ENCODE data around the gene PSMC1.
"Not testable (repeated sequence)": the region's sequence is repeated elsewhere in the genome, so short reads cannot be mapped to it uniquely, and the experiment has no call there.

PSMC1 gene

DNA sequence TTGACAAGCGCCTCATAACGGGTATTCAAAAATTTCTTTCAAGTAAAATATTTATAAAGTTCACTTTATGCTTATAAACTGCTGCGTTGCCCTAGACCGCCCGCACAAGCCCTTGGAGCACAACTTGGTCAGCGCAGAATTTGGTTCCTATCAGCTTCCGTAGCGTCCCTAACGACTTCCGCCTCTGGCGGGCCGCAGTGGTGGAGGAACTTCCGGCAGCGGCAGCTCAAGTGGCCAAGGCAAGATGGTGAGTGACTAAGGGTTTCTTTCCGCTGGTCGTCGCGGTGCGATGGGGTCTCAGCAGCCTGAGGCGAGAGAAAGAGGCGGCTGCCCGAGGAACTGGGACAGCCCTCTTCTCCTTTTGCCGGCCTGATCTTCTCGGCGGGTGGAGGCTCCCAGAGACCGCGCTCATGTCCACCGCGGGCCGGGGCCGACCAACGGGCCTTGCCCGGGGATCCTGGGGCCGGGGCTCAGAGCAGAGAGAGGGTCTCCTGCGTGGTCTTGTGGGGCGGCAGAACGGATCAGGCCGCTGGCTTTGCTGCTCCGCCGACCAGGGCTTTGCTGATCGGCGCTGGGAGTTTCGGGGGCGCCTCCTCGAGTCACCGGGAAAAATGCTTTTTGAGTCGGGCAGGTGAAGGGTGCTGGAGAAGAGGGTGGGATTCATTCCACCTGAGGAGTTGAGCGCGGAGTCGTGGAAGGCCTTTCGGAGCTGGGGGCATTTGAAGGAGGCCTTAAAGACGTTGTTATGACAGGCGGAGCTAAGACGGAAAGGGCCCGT, at the start of gene PSMC1:
Gene PSMC1 (plus strand): TSS at position 200 of the 778 bp plus-strand sequence. CDS start 45 bp downstream, at position 245.
- DNase-seq: peak in 13 of 14 donors; percentile 29 to 93 (median 87)

DNA sequence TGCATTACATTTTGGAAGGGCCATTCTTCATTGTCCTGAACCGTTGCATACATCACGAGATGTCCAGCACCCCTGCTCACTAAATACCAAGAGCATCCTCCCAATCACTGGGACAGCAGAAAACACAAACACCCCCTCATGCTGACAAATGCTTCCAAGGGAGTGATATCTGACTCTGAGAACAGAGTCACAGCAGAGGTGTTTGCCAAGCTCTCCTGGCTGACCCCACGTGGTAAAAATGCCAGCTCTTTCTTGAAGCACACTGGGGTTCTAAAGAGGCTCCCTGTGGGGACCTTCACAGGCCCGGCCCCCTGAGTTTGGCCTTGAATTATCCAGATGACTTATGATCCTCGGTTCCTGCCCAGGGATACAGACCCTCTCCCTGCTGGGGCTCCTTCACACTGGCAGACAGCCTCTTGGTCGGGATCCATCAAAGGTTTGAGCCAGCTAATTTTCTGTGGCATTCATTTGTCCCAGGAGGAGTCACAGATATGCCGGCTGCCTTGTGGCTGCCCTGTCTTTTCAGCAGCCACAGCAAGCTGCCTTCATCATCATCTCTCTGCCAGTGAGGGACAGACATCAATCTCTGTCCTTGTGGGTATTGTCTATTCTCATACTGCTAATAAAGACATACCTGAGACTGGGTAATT, 43.1 kb upstream of the PSMC1 start:
- no peak for DNase-seq

DNA sequence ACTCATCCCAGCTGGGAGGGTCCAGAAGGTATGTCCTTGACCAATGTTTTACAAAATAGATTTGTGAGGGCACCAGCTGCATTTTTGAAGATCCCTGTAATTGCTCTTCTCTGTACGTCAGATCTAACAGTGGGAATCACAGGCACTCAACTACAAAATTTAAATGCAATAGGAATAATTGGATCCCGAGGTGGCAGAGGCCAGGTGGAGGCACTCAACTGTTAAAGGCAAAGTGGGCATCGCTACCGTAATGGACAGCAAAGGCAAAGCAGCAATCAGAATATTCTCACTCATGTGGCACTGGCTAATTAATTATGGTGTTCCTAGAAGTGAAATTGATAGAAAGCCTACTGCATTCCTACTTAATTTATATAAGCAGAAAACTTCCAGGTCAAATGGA, 27.9 kb upstream of the PSMC1 start:
- no peak for DNase-seq

DNA sequence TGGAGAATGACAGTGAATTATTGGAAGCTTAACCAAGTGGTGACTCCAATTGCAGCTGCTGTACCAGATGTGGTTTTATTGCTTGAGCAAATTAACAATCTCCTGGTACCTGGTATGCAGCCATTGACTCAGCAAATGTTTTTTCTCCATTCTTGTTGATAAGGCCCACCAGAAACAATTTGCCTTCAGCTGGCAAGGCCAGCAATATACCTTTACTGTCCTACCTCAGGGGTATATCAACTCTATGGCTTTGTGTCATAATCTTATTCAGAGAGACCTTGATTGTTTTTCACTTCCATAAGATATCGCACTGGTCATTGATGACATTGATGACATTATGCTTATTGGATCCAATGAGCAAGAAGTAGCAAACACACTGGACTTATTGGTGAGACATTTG, 26.4 kb upstream of the PSMC1 start:
- DNase-seq: not testable (repeated sequence)

DNA sequence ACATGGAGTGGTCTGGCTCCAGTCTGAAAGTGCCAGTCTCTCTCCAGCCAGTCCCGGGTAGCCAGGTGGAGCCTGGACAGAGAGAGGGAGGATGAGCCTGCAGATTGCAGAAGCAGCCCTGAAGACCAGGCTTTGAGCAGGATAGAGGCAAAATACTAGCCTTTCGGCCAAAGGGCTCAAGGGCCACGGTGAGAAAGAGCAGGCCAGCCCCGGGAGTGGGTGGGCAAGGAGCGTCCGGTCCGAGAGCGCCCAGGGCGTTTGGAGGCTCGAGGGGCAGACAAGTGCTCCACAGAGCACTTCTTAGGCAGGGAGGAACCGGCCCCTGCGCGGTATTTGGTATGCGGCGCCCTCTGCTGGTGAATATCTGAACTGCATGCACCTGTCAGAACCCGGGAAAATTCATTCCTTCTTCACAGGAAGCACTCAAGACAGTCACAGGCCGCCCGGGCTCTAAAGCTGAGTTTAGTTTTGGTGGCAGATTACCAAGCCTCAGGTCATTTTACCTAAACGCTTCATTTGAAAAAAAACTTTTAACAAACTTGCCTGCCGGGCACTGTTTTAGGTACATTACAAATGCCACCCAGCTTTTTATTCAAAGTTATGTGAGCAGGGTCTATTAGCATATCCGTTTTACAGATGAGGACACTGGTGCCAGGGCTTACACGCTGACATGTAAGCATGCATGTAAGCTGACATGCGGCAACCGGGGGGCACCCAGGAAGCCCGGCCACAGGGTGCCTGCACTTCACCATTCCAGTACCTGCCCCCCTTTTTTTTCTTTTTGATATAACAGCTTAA, 21.0 kb upstream of the PSMC1 start:
- peak in 12 of 14 donors; percentile 1 to 62 (median 20) for DNase-seq

DNA sequence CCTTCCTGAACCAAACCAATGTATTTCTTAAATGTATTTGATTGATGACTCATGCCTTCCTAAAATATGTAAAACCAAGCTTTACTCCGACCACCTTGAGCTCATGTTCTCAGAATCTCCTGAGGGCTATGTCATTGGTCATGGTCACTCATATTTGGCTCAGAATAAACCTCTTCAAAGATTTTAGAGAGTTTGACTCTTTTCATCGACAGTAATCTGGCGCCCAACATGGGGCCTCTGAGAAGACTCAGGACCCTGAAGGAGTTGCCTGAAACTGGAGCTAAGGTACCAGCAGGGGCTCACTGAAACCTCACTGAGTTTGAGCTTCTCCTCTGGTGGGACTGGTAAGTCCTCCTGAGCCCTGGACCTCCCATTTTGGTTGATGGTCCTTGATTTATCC, 17.2 kb upstream of the PSMC1 start:
- no peak for DNase-seq

DNA sequence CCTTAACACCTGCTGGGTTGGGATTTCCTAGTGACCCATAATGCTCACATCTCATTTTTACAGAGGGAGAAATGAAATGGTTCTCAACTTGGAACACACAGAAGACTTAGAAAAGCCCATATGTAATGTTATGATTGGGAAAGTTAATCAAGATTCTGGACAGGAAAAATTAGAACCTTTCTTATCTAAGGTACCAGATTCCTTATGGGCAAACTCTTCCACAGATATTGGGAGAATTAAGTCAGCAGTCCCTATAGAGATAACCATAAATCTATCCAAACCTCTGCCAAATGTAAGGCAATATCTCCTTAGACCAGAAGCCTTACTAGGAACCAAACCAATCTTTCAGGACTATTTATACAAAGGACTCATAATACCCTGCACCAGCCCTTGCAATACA, 13.9 kb upstream of the PSMC1 start:
- DNase-seq: no peak

DNA sequence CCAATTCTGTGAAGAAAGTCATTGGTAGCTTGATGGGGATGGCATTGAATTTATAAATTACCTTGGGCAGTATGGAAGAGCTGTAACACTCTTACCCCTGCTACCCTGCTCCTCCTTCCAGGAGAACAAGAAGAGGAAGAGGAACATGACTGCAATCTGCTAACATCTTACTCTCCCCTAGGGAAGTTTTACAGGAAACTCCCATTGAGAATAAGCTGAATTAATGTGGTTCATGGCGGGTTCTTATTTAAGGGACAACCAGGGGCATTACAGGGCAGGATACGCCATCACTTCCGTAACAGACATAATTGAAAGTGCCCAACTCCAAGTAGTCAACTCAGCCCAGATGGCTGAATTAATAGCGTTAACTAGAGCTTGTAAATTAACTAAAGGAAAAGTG, 9.4 kb upstream of the PSMC1 start:
- no peak for DNase-seq

DNA sequence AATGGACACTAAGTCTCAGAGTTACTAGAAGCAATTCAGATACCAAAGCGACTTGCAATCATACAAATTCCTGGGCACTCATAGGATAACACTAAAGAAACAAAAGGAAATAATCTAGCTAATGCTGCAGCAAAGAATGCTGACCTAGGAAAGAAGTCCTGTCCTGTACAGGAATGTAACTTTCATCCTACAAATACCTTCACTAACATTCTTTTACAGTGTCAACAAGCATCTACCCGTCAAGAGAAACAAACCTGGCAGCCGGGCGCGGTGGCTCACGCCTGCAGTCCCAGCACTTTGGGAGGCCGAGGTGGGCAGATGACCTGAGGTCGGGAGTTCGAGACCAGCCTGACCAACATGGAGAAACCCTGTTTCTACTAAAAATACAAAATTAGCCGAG, 8.9 kb upstream of the PSMC1 start:
- DNase-seq: not testable (repeated sequence)

DNA sequence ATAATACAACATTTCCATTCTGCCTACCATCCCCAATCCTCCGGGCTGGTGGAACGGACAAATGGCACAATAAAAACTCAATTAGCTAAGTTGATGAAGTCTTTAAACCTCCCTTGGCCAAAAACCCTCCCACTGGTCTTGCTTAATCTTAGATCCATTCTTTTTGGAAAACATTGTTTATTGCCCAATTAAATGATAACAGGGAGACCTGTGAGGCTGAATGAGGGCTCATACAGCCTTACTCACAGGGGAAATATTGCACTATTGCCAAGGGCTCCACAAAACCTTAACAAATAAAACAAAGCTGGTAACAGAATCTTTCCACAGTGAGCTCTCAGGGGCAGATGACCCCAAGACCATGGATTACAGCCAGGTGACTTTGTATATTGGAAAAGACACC, 7.8 kb upstream of the PSMC1 start:
- no peak for DNase-seq

DNA sequence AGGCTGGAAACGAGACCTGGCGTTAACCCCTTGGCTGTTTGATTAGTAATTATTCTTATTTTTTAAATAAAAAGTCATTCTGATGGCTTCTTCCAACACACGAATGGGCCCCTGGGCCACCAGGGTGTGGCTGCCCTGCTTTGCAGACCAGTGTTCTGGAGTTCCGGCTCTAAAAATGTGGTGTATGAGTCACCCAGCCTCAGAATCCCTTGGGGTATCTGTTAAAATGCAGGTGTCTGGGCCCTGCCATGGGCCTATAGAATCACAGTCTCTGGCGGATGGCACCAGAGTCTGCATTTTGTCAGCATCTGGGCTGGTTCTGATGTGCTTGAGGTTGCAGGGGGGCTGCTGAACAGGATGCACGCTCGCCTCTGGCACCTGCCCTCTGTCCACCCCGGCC, 2.5 kb upstream of the PSMC1 start:
- no peak for DNase-seq

DNA sequence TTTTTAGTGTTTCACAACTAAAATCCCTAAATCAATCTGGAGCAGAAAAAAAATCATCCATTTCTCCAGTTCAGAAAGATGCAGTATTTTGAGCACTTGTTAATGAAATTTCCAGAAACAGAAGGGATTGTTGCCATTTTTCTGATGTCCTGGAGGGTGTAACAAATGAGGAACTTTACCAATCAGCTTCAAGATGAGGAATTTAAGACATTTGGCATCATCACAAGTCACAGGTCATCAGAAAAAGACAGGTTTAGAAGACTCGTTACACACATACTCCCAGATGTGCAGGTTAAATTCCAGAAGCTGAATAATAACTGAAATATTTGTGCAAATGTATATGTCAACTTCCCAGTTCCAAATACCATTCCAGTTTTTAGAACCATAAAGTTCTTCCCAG, 482 bp upstream of the PSMC1 start:
- DNase-seq: no peak

DNA sequence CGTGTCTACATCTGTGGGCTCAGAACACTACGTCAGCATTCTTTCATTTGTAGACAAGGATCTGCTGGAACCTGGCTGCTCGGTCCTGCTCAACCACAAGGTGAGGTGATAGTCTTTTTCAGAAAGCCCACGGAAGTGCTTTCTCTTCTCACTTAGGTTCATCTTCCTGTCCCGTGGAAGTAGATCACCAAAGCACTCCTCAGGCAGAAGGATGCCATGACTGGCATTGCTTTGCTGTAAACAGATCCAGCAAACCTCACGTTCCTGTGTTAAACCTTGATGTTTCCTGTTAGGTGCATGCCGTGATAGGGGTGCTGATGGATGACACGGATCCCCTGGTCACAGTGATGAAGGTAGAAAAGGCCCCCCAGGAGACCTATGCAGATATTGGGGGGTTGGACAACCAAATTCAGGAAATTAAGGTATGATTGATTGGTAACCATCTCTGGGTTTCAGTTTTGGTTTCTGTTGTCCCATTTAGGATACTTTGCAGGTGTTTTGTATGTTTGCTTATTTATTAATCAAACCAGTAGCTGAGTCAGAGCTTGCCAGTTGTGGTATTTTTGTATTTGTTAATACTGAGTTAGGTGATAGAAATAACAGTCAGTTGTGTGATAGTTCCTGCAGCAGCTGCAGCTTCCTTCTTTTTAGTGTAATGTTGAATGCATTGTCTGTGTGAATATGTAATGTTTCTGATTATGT, 7.5 kb downstream of the PSMC1 start:
- DNase-seq: no peak

DNA sequence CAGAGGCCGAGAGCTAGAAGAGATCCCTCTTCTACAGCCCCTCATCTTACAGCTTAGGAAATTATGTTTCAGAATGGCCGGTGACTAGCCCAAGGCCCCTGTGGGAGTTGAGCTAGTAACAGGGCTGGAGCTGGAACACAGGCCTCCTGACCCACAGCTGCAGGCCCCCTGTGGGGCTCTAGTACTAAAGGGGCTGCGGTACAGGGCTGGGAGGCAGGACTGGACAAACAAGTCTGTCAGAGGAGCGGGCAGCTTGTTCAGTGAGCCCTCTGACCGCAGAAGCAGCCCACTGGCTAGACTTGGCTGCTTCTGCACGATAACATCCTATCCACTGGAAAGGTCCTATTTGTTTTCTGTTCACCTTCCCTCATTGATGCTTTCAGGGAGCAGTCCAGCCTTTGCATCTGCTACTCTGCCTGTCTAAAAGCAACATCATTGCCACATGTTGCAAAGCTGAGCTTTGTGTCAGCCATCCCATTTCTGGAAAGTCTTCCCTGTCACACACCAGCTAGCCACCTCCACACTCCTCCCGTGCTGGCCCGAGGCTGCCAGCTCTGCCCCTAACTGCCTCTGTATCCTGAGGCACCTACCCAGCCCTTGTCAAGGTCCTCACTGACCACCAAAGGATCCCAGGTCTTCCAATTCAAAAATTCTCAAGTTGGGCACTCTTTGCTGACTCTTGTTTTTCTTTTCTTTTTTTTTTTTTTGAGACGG, 10.2 kb downstream of the PSMC1 start:
- DNase-seq: no peak

DNA sequence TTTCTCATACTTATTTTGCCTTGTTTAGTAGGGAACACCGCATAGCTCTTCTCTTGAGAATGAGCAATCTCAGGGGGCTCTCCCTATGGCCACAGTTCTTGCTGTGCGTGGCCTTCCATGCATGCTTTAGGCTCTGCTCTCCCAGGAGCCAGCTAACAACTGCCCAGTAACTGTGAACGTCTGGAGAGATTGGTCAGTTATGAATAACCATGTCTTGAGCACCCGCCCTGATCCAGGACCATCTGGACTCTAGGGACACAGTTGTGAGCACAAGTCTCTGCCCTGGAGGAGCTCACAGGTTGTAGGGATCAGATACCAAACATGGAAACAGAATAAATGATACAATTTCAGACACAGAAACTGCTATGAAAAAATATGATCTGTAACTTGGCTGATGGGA, 12.1 kb downstream of the PSMC1 start:
- DNase-seq: no peak

DNA sequence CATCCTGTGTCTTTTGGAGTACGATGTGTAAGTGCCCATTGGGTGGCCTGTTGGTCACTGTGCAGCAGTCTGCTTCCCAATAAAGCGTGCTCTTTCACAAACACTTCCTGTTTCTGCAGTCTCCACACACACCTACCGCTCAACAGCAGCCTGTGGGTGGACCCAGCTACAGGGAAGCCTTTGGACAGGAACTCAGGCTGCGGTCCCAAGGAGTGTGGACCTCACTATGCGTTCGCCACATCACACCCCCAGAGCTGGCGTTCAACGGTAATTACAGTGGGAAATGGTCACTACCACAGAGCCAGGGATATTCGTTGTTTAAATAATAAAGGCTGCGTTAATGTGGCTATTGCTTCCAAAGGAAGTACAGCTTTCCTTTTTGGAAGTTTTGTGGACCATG, 16.2 kb downstream of the PSMC1 start:
- DNase-seq: no peak

DNA sequence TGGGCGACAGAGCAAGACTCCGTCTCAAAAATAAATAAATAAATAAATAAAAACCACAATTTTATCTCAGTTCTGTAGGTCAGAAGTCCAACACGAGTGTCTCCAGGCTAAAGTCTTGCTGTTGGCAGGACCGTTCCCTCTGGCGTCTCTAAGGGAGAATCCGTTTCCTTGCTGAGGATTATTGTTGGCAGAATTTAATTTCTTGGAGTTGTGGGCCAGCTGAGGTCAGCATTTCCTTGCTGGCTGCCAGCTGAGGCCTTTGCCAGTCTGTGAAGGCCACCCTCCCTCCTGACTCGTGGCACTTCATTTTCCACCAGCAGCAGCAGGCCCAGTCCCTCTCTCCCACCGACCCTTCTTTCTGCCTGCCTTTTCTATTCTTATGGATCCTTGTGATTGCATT, 17.2 kb downstream of the PSMC1 start:
- DNase-seq: peak in 1 of 14 donors; percentile 14

DNA sequence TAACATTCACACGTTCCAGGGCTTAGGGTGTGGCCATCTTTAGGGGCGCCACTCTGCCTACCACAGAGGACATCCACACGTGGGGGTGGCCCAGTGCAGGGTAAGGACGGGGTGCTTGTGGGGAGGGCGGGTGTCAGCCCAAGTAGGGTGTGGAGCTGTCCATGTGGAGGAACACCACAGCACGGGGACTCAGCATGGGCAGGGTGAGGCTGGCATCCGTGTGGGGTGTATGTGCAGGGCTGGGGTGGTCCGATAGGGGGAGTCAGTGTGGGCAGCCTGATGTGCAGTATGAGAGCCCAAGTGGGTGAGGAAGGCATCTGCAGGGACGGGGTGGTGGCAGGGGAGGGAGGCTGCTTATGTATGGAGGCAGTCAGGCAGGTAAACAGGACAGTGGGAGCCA, 17.7 kb downstream of the PSMC1 start:
- DNase-seq: no peak

DNA sequence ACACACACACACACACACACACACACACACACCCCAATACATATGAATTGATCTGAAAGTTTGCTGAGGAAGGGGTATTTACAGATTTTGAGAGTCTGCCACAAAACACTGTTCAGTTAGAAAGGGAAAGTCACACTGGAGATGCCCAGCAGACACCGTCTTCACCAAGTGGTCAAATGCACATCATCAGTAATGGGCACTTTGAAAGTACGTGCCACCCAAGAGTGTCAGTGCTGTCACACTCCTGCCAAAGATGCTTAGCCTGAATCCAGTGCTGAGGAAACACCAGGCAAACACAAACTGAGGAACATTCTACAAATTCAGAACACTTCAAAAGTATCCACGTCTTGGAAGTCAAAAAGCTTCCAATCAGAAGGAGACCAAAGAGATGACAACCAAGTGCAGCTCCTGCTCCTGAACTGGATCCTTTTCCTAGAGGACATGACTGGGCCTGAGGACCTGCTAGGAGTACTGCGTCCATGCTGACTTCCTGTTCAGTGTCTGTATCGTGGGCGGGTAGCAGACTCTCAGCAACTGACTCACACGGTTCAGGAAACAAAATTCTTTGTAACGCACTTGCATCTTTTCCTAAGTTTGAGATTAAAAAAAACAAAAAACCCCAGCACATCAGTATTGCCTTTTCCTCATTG, 18.6 kb downstream of the PSMC1 start:
- DNase-seq: no peak

DNA sequence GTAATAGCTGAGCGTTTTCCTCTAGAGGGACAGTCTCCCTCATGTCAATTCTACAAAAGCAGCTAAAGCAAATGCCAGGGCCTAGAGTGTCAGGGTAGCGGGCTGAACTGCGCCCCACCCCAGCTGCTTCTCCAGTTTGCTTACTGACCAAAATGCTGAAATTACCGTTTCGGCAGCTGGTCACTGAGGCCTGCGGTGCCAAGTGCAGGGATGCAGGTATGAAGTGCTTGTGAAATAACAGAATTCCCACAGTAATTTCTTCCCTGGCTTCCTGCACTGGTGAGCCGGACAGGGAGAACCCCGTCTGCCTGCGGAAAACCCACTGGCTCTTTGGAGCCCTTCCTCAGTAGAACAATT, 19.1 kb downstream of the PSMC1 start:
- DNase-seq: no peak

DNA sequence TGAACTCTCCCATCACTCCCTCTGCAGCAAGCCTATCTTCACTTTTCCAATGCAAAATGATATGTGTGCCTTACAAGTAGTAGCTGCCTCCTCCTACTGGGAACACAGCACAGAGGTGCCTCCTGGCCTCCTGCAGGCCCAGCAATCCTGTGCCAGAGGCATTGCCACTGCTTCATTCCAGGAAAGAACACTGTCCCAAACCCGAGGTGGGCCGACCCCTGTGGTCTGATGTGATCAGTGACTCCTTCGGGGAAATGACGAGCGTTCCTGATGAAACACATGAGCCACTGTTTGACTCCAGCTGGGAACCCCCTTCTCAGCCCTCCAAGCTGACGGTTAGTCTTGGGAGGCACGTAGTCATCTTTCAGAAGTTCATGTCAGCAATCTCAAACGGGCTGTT, 19.5 kb downstream of the PSMC1 start:
- no peak for DNase-seq
